Cerebellar cortex (tissue), 1 donor: ENCODE measurements around the gene CFAP157.

Source experiments
- DNase-seq: peaks from one replicate; pipeline ENCODE4 v3.0.0-alpha.2; 2015; ENCODE audit warnings: low spot score

Gene CFAP157

DNA sequence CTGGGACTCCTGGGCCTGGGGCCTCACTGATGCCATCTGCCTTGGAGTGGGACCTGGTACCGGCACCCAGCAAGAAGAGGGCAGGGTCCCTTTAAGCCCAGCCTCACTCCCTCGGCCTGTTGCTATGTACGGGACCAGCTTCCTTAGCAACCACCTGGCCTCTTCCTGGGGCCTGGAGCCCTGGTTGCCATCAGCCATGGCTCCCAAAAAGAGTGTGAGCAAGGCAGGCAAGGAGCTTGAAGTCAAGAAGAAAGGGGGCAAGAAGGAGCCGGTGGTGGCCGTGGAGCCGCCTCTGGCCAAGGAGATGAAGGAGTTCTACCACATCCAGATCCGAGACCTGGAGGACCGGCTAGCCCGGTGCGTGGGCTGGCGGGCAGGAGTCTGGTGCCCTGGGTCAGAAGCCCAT lies at the start of gene CFAP157:
Gene CFAP157, plus strand, starts transcription at position 153 of the 406 bp plus-strand sequence. Its CDS starts 44 bp downstream, at position 197.
- DNase-seq: no peak

DNA sequence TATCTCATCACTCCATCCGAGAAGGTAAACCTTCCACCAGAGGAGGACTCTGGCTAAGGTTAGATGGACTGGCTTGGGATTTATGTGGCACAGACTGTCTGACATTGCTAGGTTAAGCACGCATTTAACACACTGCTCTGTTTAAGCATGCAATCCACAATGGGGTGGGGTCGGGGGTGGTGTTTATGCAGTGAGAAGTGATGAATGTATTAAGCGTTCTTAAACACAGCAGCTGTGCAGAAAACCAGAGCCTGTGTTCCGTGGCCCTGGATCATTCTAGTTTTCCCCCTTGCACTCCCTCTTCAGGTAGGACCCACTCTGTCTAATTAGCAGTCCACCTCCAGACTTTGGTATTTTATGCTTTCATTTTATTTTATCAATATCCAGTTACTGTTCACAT lies 48.4 kb upstream of the CFAP157 start:
- no peak for DNase-seq

DNA sequence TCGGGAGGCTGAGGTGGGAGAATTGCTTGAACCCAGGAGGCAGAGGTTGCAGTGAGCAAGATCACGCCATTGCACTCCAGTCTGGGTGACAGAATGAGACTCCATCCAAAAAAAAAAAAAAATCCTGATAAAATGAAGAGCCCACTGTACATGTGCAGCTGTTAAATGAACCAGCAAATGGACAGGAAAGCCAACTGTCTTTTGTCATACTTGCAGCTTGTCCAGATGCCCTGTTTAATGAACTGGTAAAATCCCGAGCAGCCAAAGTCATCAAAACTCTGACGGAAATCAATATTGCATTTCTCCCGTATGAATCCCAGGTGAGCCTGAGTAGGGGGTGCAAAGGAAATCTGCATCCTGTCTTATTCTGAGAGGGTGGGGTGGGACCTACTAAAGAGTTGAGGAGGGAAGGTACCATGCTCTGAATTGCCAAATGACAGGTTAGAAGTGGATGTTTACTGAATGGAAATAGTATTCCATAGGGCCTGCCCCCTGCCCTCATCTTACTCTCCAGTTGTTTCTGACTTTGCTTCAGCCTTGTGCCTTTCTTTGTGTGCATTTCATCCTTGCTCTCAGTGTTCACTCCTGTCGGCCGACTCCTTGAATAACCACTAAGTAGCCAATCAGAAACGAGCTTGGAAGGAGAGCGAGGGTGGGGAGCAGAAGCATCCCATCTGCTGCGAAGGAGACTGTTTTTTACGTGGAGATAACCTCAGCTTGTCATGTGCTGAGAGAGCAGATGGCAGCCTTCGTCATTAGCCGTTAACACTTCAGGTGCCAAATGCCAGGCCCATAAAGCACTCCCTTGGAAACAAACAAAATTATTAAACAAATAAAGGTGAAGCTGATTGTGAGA lies 45.7 kb upstream of the CFAP157 start:
- DNase-seq: peak; percentile 99

DNA sequence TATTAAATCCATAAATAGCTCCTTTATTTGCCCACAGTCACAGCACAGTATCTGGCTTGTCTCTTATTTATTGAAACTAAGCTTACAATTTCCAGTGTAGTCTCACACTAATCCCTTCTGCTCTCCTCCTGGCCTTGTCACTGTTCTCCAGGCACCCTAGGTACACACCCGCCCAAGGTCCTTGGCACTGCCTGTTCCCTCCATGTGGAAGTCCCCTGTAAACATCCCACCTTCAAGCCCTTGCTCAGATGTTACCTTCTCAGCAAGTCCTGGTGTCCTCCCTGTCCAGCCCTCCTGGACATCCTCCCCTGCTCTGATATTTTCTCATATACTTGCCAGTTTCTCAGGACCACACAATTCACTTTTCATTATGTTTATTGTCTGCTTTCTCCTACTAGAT lies 44.2 kb upstream of the CFAP157 start:
- DNase-seq: no peak

DNA sequence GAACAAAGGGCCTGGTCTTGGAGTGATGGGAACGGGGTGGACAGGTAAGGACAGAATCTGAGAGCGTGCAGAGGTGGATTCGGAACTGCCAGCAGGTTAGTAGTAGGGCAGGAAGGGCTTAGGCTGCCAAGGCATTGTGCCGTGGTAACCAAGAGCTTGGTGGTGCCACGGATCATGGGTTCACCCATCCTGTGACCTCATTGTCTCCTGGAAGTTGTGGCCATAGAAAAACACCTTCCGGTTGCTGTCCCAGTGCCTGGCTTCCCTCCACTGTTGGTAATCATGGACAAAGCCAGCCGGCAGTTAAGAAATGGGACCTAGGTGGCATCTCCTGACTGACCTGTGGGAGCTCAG lies 42.5 kb upstream of the CFAP157 start:
- no peak for DNase-seq

DNA sequence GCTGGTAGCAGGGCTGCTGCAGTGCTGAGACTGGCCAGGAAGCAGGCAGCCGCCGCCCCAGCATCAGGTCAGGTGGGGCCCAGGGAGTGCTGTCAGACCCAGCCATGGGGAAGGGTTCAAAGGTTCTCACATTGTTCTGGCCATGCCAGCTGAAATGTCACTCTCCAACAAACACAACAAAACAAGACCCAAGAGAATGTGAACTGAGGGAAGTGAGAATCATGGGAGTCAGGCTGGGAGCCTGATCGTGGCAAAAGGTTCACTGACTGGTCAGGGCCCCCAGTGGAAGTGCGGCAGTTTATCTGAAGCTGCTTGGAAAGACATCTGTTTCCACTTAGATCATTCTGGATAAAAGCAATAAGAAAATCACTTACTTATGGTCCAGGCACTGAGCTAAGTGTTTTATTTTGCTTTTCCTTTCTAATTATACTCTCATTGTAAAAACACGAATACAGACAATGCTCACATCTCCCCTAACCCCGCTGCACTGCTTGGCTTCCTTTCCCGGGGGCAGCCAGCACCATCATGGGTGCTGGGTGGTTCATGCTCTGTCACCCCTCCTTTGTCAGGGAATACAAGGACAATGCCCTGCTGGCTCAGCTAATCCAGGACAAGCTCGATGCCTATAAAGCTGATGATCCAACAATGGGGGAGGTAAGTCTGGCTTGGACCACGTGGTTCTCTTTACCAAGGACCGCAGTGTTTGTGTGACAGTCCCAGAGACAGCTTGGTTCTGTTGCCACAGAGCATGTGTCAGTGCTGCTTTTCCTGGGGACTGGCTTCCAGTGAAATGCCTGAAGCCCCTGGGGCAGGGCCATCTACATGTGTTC lies 41.9 kb upstream of the CFAP157 start:
- DNase-seq: peak; percentile 64

DNA sequence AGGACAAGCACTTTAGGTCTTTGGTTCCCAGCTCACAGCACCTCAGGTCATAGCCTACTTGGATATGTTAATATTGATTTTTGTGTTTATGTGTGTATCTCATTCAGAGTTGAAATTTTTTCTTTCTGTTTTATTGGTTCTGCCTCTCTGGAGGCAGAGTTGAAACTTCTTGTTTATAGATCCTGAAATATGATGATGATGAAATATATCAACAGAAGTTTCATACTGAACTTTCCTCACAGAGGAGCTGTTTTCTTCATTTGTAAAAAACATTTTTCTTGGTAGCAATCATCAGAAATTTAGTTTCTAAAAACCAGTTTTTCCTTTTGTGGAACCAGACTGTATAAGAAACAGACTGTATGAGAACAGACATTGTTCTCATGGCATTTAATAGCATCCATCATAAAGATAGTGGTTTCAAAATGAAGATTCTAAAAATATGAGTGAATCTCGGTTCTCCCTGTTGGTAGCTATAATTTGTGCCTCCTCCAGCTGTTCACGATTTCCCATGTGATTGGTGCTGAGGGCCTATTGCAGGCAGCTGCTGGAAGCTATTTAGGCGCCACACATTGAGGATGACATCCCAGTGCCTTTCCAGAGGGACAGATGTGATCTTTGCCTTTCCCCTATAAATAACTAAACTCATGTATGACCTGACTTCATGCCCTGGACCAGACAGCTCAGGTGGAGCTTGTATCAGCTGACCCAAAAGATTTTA lies 39.5 kb upstream of the CFAP157 start:
- DNase-seq: no peak

DNA sequence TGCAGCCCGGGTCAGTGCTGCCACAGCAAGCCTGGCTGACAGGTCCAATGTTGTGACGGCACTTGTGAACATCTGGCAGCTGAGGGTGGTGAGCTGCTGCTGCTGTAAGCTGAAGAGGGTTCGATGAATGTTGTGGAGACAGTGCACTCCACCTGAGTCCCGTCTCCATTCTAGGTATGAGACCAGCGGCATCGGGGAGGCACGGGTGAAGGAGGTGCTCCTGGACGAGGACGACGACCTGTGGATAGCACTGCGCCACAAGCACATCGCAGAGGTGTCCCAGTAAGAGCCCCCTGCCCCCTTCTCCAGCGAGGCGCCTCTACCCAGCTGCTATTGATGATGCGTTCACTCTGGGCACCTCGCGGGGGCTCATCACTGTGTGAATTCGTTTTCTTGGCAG lies 38.9 kb upstream of the CFAP157 start:
- DNase-seq: no peak

DNA sequence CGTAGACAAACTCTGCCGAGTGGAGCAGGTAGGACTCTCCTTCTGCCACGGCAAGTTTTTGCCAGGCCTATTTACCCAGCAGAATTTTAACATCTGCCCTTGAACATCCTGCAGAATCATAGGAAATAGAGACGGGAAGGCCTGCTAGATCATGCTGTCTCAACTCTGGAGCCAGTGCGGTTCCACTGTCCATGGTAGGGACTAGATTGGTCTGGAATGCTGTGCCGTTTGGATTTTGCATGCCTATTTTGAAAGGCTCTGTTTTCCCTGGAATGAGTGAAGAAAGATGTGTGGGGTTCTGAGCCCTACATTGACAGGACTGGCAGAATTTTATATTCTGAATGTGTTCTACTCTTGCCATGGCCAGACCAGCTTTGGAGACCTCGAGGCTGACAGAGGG lies 33.6 kb upstream of the CFAP157 start:
- no peak for DNase-seq

DNA sequence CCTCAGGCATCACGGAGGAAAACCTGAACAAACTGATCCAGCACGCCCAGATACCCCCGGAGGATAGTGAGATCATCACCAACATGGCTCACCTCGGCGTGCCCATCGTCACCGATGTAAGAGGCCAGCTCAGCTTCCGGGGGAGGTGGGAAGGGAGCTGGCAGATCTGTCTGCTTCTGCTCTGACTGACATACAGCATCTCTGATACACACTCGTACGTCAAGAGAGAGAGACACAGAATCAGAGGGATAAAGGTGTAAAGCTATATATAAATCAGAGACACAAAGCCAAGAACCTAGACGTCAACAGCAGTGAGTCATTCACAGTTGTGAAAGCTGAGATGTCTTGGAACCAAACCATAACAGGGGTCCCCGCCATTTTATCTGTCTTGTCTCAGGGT lies 30.1 kb upstream of the CFAP157 start:
- DNase-seq: no peak

DNA sequence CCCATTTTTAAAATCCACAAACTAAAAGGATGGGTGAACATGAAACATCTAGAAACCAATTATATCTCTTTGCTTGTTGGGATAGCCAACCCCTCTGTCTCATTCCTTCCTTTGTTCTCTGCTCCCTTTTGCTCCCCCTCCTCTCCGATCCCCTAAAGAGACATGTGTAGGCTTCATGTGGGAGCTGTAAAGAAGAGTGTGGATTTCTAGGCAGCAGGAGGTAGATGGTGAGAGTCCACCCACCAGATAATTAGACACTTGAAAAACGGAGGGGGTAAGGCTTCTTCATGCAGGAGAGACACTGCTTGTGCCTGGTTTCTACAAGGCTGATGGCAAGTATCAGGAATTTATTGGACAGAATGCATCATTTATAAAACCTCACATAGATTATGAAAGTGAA lies 27.3 kb upstream of the CFAP157 start:
- no peak for DNase-seq

DNA sequence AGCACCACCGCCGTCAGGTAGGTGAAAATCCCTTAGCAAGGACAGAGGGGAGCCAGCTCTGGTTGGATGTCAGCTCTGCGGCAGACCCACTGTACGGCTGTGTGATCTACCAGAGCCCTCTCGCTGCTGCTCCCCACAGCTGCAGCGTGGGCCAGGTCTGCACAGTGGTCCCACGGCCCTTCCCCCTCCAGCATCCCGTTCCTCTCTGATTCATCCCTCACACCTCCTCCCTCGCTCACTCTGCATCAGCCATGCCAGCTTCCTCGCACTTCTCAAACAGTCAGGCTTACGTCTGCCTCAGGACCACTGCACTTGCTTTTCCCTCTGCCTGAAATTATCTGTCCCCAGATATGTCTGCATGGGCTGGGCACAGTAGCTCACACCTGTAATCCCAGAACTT lies 26.6 kb upstream of the CFAP157 start:
- no peak for DNase-seq

DNA sequence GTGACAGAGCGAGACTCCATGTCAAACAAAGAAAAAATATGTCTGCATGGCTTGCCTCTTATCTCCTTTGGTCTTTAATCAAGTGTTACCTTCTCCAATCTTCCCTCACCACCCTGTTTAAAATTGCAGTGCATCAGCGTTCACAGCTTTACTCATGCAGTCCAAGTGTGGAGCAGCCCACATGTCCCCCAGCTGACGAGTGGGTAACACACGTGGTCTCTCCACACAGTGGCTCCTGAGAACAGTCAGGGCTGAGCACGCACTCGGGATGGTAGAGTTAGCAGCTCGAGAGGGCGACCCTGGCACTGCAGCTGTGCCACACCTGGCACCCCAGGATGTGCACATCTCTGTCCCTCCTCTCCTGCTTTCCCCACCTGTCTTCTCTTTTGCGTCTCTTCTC lies 25.9 kb upstream of the CFAP157 start:
- DNase-seq: no peak

DNA sequence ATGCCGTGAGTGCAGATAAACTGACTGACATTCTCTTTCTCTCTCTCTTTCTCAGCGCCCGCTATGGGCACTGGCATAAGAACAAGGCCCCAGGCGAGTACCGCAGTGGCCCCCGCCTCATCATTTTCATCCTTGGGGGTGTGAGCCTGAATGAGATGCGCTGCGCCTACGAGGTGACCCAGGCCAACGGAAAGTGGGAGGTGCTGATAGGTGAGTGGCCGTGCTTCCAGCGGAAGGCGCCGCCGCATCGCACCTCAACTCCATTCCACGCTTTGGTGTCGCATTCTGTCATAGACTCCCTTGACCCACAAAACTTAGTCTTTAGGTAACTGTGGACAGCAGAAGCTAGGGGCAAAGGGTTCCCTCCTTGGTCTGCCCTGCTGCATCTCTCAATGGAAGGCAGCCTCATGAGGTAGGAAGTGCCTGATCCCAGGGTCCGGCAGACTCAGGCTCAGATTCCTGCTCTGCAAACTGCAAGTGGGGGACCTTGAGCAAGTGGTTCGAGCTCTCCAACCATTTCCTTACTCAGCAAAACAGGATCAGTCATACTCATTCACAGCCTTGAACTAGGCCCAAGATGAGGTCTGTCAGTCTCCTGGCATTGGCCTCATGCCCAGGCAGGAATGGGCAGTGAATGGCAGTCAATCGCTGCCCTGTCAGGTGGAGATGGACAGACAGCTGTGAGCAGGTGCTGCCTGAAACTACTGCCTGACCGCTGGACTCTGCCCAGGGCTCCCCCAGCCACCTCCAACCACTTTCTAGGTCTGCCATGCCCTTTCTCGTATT lies 24.2 kb upstream of the CFAP157 start:
- no peak for DNase-seq

DNA sequence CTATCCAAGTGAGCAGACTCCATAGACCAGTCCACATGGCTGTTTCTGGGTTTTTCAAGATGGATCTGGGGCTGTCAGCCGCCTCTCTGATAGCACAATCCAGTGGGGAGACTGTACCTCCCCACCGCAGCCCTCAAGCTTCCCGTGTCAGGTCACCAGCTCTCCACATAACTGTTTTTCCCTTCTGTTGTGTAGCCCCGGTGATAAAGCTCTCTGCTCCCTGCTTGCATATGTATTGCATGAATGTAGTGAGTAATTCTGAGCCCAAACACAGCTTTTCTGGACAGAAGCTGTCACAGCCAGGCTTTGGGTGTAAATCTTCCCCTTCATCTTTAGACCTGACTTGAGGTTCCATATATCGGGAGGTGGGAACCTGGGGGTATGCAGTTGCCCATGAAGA lies 23.1 kb upstream of the CFAP157 start:
- DNase-seq: no peak

DNA sequence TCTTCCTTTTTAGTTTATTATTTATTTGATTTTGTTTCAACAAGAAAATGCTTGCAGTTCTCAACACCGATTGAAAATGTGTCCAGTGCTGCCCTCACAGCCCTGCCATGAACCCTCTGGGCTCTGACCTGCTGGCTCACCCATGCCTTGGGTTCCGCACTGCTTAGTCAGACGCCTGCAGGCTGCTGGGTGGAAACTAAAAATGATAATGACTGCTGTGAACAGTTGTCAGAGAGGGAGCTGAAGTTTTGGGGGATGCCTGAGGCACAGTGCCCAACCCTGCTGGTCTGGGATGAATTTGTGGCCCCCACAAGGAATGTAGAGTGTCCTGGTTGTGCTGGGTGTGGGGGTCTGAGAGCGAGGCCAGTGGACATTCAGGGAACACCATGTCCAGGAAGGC lies 22.2 kb upstream of the CFAP157 start:
- DNase-seq: no peak

DNA sequence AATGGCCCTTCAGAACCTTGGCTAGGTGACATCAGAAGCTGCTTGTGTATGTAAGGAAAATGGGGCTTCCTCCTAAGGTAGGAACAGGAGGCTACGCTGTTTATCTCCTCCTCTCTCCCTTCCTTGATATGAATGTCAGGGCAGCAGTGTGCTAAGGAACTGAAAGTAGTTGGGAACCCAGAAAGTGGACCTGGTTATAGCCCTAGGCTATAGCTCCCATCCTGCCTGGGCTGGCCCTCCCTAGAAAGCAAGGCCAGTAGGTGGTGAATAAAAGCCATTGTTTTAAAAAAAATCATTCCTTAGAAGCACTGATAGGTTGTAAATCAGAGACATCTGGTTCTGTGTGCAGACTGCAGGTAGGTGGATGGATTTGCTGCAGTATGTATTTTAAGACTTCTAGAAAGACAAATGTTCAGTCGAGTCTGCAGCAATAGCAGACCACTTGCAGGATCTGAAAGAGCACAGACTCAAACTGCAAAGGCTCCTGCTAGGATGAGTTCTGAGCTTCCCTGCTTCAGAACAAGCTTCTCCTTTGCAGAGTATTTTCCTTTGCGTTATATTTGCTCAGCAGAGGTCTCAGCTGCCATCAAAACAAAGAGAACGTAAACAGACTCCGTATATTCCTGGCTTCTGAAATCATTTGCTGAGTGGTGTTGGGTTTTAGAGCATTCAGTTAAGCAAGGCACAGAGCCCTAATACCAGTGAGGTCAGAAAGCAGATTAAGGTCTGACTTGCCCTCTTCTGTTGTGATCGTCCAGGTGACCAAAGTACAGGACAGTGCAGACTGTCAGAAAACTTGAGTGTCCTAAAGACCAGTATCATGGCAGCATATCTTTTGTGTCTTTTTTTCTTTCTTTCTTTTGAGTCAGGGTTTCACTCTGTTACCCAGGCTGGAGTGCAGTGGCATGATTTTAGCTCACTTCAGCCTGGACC lies 20.1 kb upstream of the CFAP157 start:
- no peak for DNase-seq

DNA sequence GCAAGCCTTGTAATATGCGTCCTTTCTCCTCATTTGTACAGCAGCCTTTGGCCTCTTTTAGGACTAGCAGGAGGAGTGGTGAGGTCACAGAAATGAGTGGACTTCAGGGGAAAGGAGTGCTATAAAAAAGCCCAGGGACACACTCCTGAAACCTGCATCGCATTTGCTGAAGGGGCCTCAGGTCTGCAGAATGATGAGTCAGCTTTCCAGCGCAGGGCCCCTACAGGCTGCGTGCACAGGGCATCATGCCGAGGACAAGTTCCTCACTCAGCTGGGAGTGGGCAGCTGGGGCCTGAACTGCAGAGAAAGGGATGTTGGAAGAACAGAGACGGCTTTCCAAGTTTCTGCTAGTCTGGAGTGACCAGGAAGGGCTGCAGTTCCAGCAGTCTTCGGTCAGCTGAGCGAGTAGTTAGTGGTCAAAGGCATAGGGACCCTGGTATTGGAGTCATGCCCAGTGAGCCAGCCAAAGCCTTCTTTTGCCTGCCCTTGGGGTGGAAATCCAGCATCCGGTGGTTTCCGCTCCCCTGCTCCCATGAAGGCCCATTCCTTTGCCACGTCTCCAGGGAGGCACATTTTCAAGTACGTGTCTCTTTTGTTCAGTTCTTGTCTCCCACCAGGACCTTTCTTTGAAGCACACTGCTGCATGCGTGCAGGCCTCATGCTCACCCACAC lies 17.3 kb upstream of the CFAP157 start:
- DNase-seq: no peak

DNA sequence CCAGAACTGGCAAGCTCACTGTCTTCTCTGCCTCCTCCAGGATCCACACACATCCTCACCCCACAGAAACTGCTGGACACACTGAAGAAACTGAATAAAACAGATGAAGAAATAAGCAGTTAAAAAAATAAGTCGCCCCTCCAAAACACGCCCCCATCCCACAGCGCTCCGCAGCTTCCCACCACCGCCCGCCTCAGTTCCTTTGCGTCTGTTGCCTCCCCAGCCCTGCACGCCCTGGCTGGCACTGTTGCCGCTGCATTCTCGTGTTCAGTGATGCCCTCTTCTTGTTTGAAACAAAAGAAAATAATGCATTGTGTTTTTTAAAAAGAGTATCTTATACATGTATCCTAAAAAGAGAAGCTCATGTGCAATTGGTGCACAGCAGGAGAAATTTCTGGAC lies 16.1 kb upstream of the CFAP157 start:
- no peak for DNase-seq

DNA sequence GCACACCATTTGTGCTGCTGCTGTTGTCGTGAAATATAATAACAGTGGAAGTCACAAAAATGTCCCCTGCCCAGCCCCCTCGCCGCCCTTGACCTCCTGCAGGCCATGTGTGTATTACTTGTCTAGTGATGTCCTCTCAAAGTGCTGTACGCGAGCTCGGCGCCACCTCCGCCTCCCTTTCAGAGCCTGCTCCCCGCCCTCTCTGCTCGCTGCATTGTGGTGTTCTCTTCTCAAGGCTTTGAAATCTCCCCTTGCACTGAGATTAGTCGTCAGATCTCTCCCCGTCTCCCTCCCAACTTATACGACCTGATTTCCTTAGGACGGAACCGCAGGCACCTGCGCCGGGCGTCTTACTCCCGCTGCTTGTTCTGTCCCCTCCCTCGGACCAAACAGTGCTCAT lies 14.7 kb upstream of the CFAP157 start:
- no peak for DNase-seq
